ENCODE results near the gene TTC7B. TPM values are rescaled to one million over a fixed set of nuclear protein-coding genes. Genes with fewer than 3 reads are reported as not detected.

The TTC7B gene
- total RNA-seq, 1 experiment from 2014 or later = 40.9 TPM

DNA sequence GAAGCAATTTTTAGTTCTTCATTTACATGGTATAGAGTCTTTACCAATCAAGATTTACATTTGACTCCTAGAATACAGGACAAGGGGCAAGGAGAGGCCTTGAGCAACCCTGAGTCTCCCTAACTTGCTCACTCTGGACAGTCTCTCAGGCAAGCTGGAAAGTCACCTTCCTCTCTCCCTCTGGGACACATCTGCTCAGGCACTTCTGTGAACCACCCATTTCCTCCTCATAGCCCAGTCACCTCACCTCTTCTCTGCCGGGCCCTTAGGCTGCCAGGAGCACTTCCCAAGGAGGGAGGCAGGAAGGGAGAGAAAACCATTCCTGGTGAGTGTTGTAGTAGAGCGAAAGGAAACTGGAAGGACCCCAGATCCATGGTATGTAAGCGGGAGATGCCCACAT, 202.8 kb downstream of the TTC7B start:
- BruUV-seq (replicated peaks) = no TSS peak
- H3K36me3 ChIP-seq (ENCODE audit: control insufficient read depth, insufficient read depth, low read length) = no peaks in the 10 kb centered on the region
- no peaks in the 10 kb centered on the region for H3K4me1 ChIP-seq (ENCODE audit: control insufficient read depth, insufficient read depth, low read length)
- intact Hi-C loops (cut with micrococcal nuclease; ENCODE audit: unreplicated experiment) = no loop called here
- POLR2A ChIA-PET = no interaction called here
- CTCF ChIA-PET = no interaction called here
- no peak for ATAC-seq
- in situ Hi-C loops (cut with HindIII; ENCODE audit: low pct_unique_long_range_greater_than_20kb, low sequenced_read_pairs) = no loop called here
- H3K27ac ChIP-seq (ENCODE audit: low read length) = no peak overlapping the region
- H3K4me3 ChIP-seq (ENCODE audit: low read depth in 2 of 2, low read length in 2 of 2) = no peak overlapping the region
- H3K9me3 ChIP-seq (ENCODE audit: control insufficient read depth, insufficient read depth, low read depth, low read length) = no peaks in the 10 kb centered on the region
- TF ChIP-seq, protein P1, sequence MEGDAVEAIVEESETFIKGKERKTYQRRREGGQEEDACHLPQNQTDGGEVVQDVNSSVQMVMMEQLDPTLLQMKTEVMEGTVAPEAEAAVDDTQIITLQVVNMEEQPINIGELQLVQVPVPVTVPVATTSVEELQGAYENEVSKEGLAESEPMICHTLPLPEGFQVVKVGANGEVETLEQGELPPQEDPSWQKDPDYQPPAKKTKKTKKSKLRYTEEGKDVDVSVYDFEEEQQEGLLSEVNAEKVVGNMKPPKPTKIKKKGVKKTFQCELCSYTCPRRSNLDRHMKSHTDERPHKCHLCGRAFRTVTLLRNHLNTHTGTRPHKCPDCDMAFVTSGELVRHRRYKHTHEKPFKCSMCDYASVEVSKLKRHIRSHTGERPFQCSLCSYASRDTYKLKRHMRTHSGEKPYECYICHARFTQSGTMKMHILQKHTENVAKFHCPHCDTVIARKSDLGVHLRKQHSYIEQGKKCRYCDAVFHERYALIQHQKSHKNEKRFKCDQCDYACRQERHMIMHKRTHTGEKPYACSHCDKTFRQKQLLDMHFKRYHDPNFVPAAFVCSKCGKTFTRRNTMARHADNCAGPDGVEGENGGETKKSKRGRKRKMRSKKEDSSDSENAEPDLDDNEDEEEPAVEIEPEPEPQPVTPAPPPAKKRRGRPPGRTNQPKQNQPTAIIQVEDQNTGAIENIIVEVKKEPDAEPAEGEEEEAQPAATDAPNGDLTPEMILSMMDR (IDR thresholded peaks at IDR 0.05) = no peak
- TF ChIP-seq POLR2AphosphoS5 (IDR thresholded peaks at IDR 0.05; ENCODE audit: low read depth, low read length) (no peak), REST (IDR thresholded peaks at IDR 0.05; ENCODE audit: insufficient read depth in 1 of 2, low read depth in 2 of 2, low read length in 1 of 2) (no peak), SIN3A (IDR thresholded peaks at IDR 0.05; ENCODE audit: borderline replicate concordance, insufficient read depth, low read depth, low read length) (no peak), TCF7L2 (IDR thresholded peaks at IDR 0.05; ENCODE audit: low read depth, low read length) (no peak)
- H3K27me3 ChIP-seq (ENCODE audit: control insufficient read depth, insufficient read depth, low read length) = no peaks in the 10 kb centered on the region
- DNase-seq (ENCODE audit: low read depth, low spot score) = no peak

- Histone ChIP-seq H3K9me3 (ENCODE audit: control insufficient read depth, insufficient read depth, low read depth, low read length) (no peaks in the 10 kb centered on the region), H3K27ac (ENCODE audit: low read length) (no peak overlapping the region), H3K36me3 (ENCODE audit: control insufficient read depth, insufficient read depth, low read length) (no peaks in the 10 kb centered on the region), H3K4me3 (ENCODE audit: low read depth in 2 of 2, low read length in 2 of 2) (no peak overlapping the region), H3K4me1 (ENCODE audit: control insufficient read depth, insufficient read depth, low read length) (no peaks in the 10 kb centered on the region), H3K27me3 (ENCODE audit: control insufficient read depth, insufficient read depth, low read length) (no peaks in the 10 kb centered on the region)
- POLR2A ChIA-PET = no interaction called here
- intact Hi-C loops (cut with micrococcal nuclease; ENCODE audit: unreplicated experiment) = no loop called here
- no peak for DNase-seq (ENCODE audit: low read depth, low spot score)
- TF ChIP-seq POLR2AphosphoS5 (IDR thresholded peaks at IDR 0.05; ENCODE audit: low read depth, low read length) = no peak
- TF ChIP-seq REST (IDR thresholded peaks at IDR 0.05; ENCODE audit: insufficient read depth in 1 of 2, low read depth in 2 of 2, low read length in 1 of 2) = no peak
- TF ChIP-seq SIN3A (IDR thresholded peaks at IDR 0.05; ENCODE audit: borderline replicate concordance, insufficient read depth, low read depth, low read length) = no peak
- TF ChIP-seq TCF7L2 (IDR thresholded peaks at IDR 0.05; ENCODE audit: low read depth, low read length) = no peak
- TF ChIP-seq, protein P1 (IDR thresholded peaks at IDR 0.05) = no peak
- no peak for ATAC-seq
- in situ Hi-C loops (cut with HindIII; ENCODE audit: low pct_unique_long_range_greater_than_20kb, low sequenced_read_pairs) = no loop called here
- CTCF ChIA-PET = no interaction called here
- BruUV-seq (replicated peaks) = no TSS peak
Measured at GRCh38 chr14:90612801-90613200, 203.4 kb downstream of the TTC7B start.
